Smooth muscle cell (in vitro differentiated cells): ENCODE results near the gene RAD51B. TPM values are rescaled to one million over a fixed set of nuclear protein-coding genes. Genes with fewer than 3 reads are reported as not detected.
"Not testable (repeated sequence)": the region's sequence is repeated elsewhere in the genome, so short reads cannot be mapped to it uniquely, and the experiment has no call there.

ENCODE experiments used
- DNase-seq: peaks from one replicate; lab custom pipeline; 2025; ENCODE audit not compliant: unreplicated experiment; lab: John Stamatoyannopoulos, UW
- H2AFZ ChIP-seq: fragments of 200-600 bp; sonication (generic); 2 replicates; pipeline ENCODE4 v1.6.0; 2016; ENCODE audit warnings: antibody characterized with exemption, low read depth, mild to moderate bottlenecking
- H3F3A ChIP-seq: fragments of 200-600 bp; sonication (generic); 2 replicates; pipeline ENCODE4 v1.6.0; 2017; ENCODE audit warnings: antibody characterized with exemption, low read depth
- H3K27ac ChIP-seq: fragments of 200-600 bp; sonication (generic); 2 replicates; pipeline ENCODE4 v1.5.1; 2016; ENCODE audit warnings: low read depth, mild to moderate bottlenecking
- H3K27me3 ChIP-seq: fragments of 200-600 bp; sonication (generic); 2 replicates; pipeline ENCODE4 v1.6.1; 2016; ENCODE audit warnings: low read depth, mild to moderate bottlenecking
- H3K36me3 ChIP-seq: fragments of 200-600 bp; sonication (generic); 2 replicates; pipeline ENCODE4 v1.5.1; 2016; ENCODE audit warnings: low read depth
- H3K4me1 ChIP-seq: fragments of 200-600 bp; sonication (generic); 2 replicates; pipeline ENCODE4 v1.5.1; 2016; ENCODE audit warnings: low read depth
- H3K4me2 ChIP-seq: fragments of 200-600 bp; sonication (generic); 2 replicates; pipeline ENCODE4 v1.6.0; 2016; ENCODE audit warnings: mild to moderate bottlenecking
- H3K4me3 ChIP-seq: fragments of 200-600 bp; sonication (generic); 2 replicates; pipeline ENCODE4 v1.5.1; 2016; ENCODE audit warnings: mild to moderate bottlenecking
- H3K79me2 ChIP-seq: fragments of 200-600 bp; sonication (generic); 2 replicates; pipeline ENCODE4 v1.6.0; 2016; ENCODE audit warnings: low read depth, mild to moderate bottlenecking
- H3K9ac ChIP-seq: fragments of 200-600 bp; sonication (generic); 2 replicates; pipeline ENCODE4 v1.6.0; 2016; ENCODE audit warnings: low read depth
- H3K9me3 ChIP-seq: fragments of 200-600 bp; sonication (generic); replicated peaks from 2 replicates; pipeline ENCODE4 v1.5.1; 2016; ENCODE audit warnings: low read depth
- H4K20me1 ChIP-seq: fragments of 200-600 bp; sonication (generic); 2 replicates; pipeline ENCODE4 v1.6.0; 2016; ENCODE audit warnings: low read depth
- WGBS: methylation state at CpG from one replicate; pipeline ENCODE4 v1.1.7; 2016; ENCODE audit warnings: low lambda C conversion rate; 5-methylcytosine and 5-hydroxymethylcytosine counted together
- polyA plus RNA-seq: library from polyadenylated mRNA; unstranded; fragments of >200 nt; fragmentation: Nextera tagmentation; extraction: Ambion mirVana; gene quantifications from 2 replicates; pipeline ENCODE4 v1.2.1, GENCODE V29; 2016
- total RNA-seq: library from RNA; depleted of rRNA; stranded (reverse); fragments of >200 nt; gene quantifications from 2 replicates; pipeline ENCODE4 v1.2.3, GENCODE V29; 2014
- TF ChIP-seq, protein P1 (sequence below): fragments of 200-600 bp; sonication (generic); IDR thresholded peaks from 2 replicates; pipeline ENCODE4 v1.5.1; 2017; ENCODE audit warnings: borderline replicate concordance, mild to moderate bottlenecking, antibody characterized with exemption; ENCODE audit not compliant: insufficient read depth, poor library complexity, severe bottlenecking

RAD51B gene
- total and polyA plus RNA-seq, 2 experiments from 2014 or later, result 4.6 to 5.3 TPM

DNA sequence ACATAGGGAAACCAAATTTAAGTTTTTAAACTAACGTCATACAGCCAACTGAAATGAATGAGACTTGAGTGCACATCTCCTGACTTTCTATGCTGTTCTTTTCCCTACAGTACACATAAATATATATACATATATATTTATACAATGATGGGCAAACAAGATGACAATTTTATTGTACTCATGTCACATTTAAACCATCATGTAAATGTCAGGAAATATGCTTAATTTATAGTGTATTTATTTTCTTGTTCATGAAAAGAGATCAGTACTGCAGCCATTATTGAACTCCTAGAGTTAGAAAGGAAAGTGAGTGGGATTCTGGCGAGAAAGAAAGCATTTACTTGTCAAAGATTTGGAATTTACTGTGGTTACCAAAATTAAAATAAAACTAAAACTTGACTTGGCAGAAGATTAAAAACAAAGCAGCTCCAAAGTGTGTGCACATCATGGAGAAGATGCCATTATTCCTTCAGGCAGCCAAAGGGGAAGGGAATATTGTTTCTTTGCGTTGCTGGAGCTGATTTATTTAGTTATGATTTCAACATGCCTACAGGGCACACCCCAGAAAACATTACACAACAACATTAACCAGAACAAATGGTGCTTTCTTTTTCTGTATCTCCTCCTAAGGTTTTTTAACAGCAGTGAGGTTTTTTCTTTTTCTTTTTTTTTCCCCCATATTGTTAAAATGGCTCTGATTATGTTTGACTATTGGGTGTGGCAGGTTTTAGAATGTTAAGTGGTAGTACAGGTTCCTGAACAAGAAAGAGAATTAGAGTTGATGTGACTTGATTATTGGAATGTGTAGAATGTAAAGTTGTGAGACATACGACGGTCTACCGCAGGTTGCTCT, 144.6 kb downstream of the RAD51B start:
- Histone ChIP-seq H3K27ac (peak overlapping the region; percentile 85), H3K27me3 (no peaks in the 10 kb centered on the region), H3K4me1 (peaks cover 12% of the 10 kb centered on the region), H3K4me2 (peak overlapping the region; percentile 80), H3K9me3 (no peaks in the 10 kb centered on the region), H3K36me3 (no peaks in the 10 kb centered on the region), H3K9ac (no peak overlapping the region), H3F3A (no peaks in the 10 kb centered on the region), H2AFZ (peak overlapping the region; percentile 3), H4K20me1 (no peaks in the 10 kb centered on the region), H3K4me3 (peak overlapping the region; percentile 21), H3K79me2 (no peaks in the 10 kb centered on the region)
- TF ChIP-seq, protein P1, sequence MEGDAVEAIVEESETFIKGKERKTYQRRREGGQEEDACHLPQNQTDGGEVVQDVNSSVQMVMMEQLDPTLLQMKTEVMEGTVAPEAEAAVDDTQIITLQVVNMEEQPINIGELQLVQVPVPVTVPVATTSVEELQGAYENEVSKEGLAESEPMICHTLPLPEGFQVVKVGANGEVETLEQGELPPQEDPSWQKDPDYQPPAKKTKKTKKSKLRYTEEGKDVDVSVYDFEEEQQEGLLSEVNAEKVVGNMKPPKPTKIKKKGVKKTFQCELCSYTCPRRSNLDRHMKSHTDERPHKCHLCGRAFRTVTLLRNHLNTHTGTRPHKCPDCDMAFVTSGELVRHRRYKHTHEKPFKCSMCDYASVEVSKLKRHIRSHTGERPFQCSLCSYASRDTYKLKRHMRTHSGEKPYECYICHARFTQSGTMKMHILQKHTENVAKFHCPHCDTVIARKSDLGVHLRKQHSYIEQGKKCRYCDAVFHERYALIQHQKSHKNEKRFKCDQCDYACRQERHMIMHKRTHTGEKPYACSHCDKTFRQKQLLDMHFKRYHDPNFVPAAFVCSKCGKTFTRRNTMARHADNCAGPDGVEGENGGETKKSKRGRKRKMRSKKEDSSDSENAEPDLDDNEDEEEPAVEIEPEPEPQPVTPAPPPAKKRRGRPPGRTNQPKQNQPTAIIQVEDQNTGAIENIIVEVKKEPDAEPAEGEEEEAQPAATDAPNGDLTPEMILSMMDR, result no peak
- DNase-seq, result no peak
- 43% methylated on average over 6 of the region's 6 CpGs for WGBS

DNA sequence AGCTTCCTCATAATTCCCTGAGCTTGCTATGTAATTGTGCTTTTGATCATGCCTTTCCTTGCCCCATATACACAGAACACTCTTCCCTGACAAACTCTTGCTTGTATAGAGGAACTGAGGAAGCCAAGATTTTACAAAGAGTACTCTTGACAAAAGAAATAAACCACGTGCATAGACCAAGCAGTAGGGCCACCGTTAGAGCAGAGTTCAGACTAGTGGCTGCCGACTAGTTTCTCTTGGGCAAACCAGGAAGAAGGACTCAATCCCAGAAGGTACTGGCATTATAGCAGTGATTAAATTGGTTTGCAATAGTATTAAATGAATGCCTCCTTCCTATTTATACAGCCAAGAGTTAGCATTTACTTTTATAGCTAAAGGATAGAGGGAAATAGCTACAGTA, 146.1 kb downstream of the RAD51B start:
- Histone ChIP-seq H3K9ac (no peak overlapping the region), H3K4me2 (no peak overlapping the region), H3K4me1 (peaks cover 12% of the 10 kb centered on the region), H3K4me3 (no peak overlapping the region), H3K79me2 (no peaks in the 10 kb centered on the region), H2AFZ (no peak overlapping the region), H3K27me3 (no peaks in the 10 kb centered on the region), H3F3A (no peaks in the 10 kb centered on the region), H3K36me3 (no peaks in the 10 kb centered on the region), H4K20me1 (no peaks in the 10 kb centered on the region), H3K27ac (peak overlapping the region; percentile 85), H3K9me3 (no peaks in the 10 kb centered on the region)
- no peak for DNase-seq
- 77% methylated on average over 3 of the region's 3 CpGs for WGBS
- TF ChIP-seq, protein P1, result no peak

DNA sequence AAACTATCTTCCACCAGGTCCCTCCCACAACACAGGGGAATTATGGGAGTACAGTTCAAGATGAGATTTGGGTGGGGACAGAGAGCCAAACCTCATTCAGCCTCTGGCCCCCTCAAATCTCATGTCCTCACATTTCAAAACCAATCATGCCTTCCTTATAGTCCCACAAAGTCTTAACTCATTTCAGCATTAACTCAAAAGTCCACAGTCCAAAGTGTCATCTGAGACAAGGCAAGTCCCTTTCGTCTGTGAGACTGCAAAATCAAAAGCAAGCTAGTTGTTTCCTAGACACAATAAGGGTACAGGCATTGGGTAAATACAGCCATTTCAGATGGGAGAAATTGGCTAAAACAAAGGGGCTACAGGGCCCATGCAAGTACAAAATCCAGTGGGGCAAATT, 147.6 kb downstream of the RAD51B start:
- no peaks in the 10 kb centered on the region for H4K20me1 ChIP-seq
- H3K4me3 ChIP-seq, result no peak overlapping the region
- no peaks in the 10 kb centered on the region for H3K36me3 ChIP-seq
- H3K4me2 ChIP-seq, result no peak overlapping the region
- TF ChIP-seq, protein P1, result no peak
- H3K9me3 ChIP-seq, result no peaks in the 10 kb centered on the region
- no peaks in the 10 kb centered on the region for H3F3A ChIP-seq
- H3K27ac ChIP-seq, result no peak overlapping the region
- H3K9ac ChIP-seq, result no peak overlapping the region
- no peaks in the 10 kb centered on the region for H3K27me3 ChIP-seq
- DNase-seq, result no peak
- no peak overlapping the region for H2AFZ ChIP-seq
- H3K79me2 ChIP-seq, result no peaks in the 10 kb centered on the region
- peaks cover 14% of the 10 kb centered on the region for H3K4me1 ChIP-seq
- 95% methylated on average over 1 of the region's 1 CpG for WGBS

DNA sequence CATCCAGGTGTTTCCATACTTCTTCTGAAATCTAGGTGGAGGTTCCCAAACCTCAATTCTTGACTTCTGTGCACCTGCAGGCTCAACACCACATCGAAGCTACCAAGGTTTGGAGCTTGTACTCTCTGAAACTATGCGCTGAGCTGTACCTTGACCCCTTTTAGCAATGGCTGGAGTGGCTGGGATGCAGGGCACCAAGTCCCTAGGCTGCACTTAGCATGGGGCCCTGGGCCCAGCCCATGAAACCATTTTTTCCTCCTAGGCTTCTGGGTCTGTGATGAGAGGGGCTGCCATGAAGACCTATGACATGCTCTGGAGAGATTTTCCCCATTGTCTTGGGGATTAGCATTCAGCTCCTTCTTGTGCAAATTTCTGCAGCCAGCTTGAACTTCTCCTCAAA, 148.4 kb downstream of the RAD51B start:
- not testable (repeated sequence) for H3K9me3 ChIP-seq, H3K4me2 ChIP-seq, H3K4me3 ChIP-seq, DNase-seq, H3K27ac ChIP-seq, H2AFZ ChIP-seq, H3K79me2 ChIP-seq, H3F3A ChIP-seq, H3K36me3 ChIP-seq, H3K27me3 ChIP-seq, H3K9ac ChIP-seq, H4K20me1 ChIP-seq
- peaks cover 10% of the 10 kb centered on the region for H3K4me1 ChIP-seq
- 96% methylated on average over 2 of the region's 2 CpGs for WGBS
